GM13976 (cell line): ENCODE measurements around the gene LIN7A.
"Not testable (repeated sequence)": the region's sequence is repeated elsewhere in the genome, so short reads cannot be mapped to it uniquely, and the experiment has no call there.

Experiments
- DNase-seq: peaks from one replicate; pipeline ENCODE4 v3.0.0; 2012; ENCODE audit warnings: low spot score
- CTCF ChIP-seq: IDR thresholded peaks from 2 replicates; pipeline ENCODE4 v1.5.1; 2012; ENCODE audit warnings: borderline replicate concordance, mild to moderate bottlenecking; ENCODE audit not compliant: insufficient read depth; ENCODE audit errors: extremely low read depth, missing control alignments, control extremely low read depth
- in situ Hi-C: fragments of 300-500 bp; cut with MboI; formaldehyde crosslinking; loops from one replicate; pipeline ENCODE4 v1.12.0; 2022; ENCODE audit warnings: low sequenced_read_pairs, mixed read lengths, inconsistent platforms; ENCODE audit not compliant: unreplicated experiment

LIN7A gene

GRCh38 chr12:80798281-80798680, 139.5 kb downstream of the LIN7A start:
- in situ Hi-C loops = no loop called here
- TF ChIP-seq CTCF = no peak
- no peak for DNase-seq

- no peak for DNase-seq
- in situ Hi-C loops = no loop called here
- no peak for TF ChIP-seq CTCF
Observed at GRCh38 chr12:80794551-80794950, 143.2 kb downstream of the LIN7A start.

- in situ Hi-C loops = no loop called here
- DNase-seq = no peak
- no peak for TF ChIP-seq CTCF
Observed at GRCh38 chr12:80792861-80793260, 144.9 kb downstream of the LIN7A start.

- in situ Hi-C loops = no loop called here
- no peak for DNase-seq
- no peak for TF ChIP-seq CTCF
Observed at GRCh38 chr12:80791863-80792262, 145.9 kb downstream of the LIN7A start.

GRCh38 chr12:80788407-80788806, 149.3 kb downstream of the LIN7A start:
- in situ Hi-C loops, DNase-seq: not testable (repeated sequence)

GRCh38 chr12:80782963-80783470, 154.7 kb downstream of the LIN7A start:
- in situ Hi-C loops, DNase-seq: not testable (repeated sequence)

- no peak for TF ChIP-seq CTCF
- in situ Hi-C loops = no loop called here
Observed at GRCh38 chr12:80781313-80781712, 156.4 kb downstream of the LIN7A start.

GRCh38 chr12:80780746-80781145, 157.0 kb downstream of the LIN7A start:
- DNase-seq = no peak
- in situ Hi-C loops = no loop called here
- no peak for TF ChIP-seq CTCF

More at GRCh38 chr12:80781313-80781712, 156.4 kb downstream of the LIN7A start:
- no peak for DNase-seq
